Activated CD4-positive, CD25-positive, alpha-beta regulatory T cell (primary cell): ENCODE data around the gene LYL1.
"Not testable (repeated sequence)": the region's sequence is repeated elsewhere in the genome, so short reads cannot be mapped to it uniquely, and the experiment has no call there.

Source experiments
- DNase-seq, 4 experiments: peaks; one replicate each; lab custom pipeline; 2025; lab: John Stamatoyannopoulos, UW

Gene LYL1

DNA sequence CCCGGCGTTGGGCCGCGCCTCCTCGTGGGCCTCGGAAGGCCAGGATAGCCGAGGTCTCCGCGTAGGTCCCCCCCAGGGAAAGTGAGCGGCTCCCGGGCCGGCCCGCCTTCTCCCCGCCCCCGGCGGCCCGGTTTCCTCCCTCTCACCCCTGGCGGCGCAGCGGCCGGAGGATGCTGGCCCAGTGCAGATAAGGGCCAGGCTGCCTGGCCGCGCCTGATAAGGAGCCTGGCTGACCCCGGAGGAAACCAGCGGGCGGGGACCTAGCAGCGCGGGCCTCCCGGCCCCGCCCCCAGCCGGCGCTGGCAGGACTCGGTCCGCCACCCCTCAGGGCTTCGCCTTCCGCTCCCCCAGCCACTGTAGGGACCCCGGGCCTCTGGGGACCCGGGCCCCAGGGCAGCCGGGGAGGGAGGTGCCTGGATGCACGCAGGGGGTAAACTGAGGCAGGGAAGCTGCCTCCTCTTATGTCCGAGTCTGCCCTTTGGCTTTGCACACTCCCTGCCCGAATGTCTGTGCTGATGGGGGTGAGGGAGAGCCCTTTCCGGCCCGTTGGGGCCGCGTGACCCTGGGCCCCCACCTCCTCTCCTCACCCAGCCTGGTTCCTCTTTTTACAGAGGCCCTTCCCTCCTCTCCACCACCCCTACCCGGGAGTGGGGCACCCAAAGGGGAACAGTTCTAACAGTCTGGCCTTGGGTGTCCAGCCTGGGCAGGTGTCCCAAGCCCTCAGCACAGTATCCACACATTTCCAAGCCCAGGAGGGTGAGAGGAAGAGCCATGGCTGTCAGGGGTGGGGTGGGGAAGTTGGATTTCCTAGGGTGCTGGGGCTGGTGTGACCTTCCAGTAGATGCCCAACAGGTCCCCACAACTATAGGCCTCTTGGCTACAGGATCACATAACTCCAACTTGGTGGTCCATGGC lies at the start of gene LYL1:
Gene LYL1, minus strand, starts transcription at position 193 of the 915 bp plus-strand sequence. CDS start 1,687 bp downstream, outside the sequence.
- no peak for DNase-seq

DNA sequence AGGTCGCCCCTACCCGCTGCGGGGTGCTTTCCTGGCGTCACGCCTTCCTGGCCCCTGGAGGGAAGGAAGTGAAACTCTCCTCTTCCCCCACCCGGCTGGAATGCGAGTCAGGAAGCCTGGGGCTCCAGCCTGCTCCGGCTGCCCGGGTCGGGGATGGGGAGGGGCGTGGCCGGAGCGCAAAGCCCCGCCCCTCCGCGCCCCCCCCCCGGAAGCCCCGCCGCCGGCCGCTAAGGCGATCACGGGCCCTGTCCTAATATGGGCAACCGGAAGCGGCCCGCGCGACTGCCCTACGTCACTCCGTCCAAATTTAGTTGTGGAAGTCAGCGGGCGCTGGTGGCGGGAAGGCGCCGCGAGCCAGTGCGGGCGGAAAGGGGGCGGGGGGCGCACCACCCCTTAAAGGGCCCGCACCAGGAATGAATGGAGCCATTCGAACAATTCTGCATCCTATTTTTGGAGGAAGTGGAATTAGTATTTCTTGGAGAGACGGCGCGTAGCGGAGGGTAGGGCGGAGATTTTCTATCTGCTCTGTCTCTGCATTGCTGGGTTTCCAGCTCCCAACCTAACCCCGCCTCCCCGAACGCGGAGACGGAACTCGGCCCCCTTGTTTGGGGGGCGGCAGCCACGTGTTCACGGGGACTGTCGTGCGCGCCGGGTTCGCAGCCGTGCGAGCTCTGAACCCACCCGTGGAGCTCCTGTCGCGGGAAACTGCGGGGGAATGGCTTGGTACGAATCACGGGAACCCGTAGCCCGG lies 49.1 kb upstream of the LYL1 start:
- DNase-seq: peak; percentile 86 to 89 (median 88)

DNA sequence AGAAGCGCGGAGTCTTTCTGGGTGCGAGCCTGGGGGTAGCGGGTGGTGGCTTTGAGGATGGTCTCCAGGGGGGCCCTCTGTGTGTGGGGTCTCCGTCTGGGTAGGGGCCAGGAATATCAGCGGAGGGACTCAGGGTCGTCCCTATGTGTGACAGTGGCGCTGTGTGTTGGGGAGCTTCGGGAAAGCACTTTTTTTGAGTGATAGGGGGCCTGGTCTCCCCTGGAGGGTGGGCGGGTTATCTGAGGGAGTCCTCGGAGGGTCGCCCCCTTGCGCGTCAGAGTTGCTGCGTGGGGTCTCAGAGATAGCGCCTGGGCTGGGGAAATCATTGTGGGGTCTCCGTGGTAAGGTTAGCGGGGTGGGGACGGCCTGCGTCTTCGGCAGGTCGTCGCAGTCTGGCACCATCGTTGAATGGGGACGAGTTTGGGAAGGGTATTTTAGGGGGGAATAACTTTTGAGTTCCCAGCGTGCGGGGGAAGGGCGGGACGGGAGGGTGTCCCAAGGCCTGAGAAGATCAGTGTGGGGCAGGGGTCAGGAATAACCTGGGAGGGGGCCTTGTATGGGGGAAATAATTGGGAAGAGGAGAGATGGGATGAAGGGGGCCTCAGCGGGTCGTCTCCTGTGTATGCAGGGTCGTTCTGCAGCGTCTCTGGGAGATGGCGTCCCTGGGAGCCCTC lies 48.4 kb upstream of the LYL1 start:
- no peak for DNase-seq

DNA sequence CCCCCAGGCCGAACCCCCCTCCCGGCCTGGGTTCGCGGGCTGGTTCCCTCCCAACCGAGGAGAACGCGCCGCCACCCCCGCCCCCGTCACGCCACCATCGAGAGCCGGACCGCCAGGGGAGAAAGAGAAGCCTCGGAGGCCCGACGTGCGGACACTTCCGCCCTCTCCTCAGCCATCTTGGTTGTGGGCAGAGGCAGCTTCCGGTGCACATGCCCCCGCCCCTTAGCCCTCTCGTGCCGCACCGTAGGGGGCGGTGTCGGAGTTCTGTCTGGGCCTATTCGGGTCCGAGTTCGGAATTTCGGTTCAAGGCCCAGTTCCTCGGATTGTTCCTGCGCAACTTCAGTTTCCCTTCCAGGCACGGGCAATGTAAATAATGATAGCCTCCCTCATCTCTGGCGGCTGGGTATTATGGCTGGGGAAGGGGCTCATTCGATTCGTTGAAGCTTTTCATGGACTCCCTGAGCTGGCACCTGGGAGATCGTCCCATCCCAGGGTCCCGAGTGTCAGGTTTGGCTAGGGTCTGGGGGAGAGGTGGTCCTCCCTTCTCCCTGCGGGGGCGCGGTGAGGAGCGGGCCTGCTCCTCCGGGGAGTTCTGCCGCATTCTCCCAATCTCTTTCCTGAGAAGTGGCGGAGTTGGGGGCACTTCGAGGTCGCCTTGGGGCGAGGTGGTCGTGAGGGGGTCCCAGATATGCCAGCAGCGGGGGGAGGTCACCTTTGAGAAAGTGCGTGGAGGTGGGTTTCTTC lies 47.7 kb upstream of the LYL1 start, which contains the start of the genes IER2 and STX10:
Gene IER2, plus strand, starts transcription at position 225 of the 744 bp plus-strand sequence. CDS start 2,776 bp downstream, outside the sequence.
Gene STX10, minus strand, starts transcription at position 189 of the 744 bp plus-strand sequence. CDS start 202 bp downstream, outside the sequence.
- DNase-seq: peak; percentile 80 to 89 (median 84)

DNA sequence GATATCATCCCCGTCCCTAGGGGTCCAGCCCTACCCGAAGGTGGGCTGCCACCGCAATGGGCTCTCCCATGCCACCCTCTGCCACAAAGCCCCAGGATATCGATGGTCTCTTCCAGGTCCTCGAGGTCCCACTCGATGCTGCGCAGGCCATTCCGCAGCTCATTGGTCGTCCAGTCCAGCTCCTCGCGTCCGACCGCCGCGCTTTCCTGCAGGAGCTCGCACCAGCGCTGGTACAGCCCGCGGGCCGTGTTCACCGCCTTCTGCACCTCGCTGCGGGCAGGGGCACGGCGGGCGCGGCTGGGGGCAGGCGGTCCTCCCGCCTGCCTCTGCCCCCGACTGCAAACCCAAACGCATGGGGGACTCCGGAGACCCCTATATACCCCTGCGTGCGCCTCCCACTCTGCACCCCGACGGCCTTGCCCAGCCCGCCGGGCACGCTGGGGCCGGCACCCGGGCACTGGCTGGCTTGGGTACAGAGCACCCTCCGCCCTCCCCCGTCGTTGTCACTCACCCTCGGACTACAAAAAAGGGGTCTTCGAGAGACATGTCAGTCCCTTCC lies 47.0 kb upstream of the LYL1 start:
- DNase-seq: no peak

DNA sequence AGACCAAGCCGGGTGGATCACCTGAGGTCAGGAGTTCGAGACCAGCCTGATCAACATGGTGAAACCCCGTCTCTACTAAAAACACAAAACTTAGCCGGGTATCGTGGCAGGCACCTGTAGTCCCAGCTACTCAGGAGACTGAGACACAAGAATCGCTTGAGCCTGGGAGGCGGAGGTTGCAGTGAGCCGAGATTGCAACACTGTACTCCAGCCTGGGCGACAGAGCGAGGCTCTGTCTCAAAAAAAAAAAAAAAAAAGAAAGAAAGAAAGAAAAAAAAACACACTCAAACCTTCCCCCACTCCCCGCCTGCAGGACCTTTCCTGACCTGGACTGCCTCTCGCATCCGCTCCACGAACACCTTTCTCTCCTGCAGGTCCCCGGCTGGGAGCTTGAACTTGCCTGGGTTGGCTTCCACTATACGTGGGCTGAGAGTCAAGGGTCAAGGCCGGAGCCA lies 46.5 kb upstream of the LYL1 start:
- DNase-seq: not testable (repeated sequence)

DNA sequence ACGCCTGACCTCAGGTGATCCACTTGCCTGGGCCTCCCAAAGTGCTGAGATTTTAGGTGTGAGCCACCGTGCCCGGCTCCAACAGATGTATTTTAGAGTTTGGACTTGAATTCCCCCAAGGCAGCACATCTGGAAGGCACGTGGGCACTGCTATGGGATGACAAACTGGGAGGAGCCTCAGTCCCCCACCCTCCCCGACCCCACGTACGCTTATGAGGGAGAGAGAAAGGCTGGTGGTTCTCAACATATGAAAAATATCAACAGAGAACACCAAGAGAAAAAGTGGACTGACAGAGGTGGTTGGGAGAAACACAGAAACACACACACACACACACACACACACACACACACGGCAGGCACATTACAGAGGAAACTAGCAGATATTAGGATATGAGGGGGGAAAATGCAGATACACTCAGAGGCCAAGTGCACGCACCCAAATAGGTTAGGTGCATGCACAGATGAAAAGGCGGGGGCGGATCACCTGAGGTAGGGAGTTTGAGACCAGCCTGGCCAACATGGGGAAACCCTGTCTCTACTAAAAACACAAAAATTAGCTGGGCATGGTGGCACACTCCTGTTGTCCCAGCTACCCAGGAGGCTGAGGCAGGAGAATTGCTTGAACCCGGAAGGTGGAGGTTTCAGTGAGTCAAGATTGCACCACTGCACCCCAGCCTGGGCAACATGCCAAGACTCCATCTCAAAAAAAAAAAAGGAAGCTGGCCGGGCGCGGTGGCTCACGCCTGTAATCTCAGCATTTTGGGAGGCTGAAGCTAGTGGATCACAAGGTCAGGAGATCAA lies 44.3 kb upstream of the LYL1 start:
- no peak for DNase-seq

DNA sequence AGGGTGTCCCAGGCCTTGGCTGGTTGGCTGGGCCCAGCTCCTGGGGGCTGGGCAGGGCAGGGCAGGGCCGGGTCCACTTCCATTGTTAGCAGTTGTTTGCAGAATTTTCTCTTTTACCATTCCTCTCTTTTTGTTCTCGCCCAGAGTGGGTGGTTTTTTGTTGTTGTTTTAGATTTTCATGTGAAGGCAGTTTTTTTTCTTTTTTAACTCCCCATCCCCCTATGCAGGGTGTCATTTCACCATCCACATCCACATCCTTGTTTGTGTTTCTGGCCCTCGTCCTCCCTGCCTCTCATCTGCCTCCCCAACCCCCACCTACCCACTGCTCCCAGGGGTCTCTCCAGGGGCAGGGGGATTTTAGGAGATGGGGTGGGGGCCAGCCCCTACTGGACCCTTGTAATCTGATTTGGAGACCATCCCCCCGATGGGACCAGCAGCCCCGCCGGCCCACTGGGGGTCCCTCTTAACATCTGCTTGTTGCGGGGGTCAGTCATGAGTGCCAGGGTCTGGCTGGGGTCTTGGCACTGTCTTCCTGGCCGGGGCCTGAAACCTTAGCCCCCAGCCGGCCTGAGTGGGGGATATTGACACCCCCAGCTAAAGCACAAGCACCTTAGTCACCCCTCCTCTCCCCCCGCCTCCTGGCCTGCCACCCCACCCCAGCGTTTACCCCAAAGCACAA lies 37.1 kb upstream of the LYL1 start:
- no peak for DNase-seq

DNA sequence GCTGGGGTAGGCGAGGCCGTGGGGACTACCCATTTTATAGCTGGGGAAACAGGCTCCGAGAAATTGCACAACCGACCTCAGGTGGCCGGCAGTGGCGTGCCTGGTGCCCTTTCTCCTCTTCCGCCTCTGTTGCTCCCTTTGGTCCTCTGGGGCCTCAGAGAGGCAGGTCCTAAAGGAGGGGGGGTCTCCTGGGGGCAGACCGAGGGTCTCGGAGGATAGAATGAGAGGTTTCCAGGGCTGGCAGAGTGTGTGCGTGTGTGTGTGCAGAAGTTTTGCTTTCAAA lies 36.2 kb upstream of the LYL1 start:
- no peak for DNase-seq

DNA sequence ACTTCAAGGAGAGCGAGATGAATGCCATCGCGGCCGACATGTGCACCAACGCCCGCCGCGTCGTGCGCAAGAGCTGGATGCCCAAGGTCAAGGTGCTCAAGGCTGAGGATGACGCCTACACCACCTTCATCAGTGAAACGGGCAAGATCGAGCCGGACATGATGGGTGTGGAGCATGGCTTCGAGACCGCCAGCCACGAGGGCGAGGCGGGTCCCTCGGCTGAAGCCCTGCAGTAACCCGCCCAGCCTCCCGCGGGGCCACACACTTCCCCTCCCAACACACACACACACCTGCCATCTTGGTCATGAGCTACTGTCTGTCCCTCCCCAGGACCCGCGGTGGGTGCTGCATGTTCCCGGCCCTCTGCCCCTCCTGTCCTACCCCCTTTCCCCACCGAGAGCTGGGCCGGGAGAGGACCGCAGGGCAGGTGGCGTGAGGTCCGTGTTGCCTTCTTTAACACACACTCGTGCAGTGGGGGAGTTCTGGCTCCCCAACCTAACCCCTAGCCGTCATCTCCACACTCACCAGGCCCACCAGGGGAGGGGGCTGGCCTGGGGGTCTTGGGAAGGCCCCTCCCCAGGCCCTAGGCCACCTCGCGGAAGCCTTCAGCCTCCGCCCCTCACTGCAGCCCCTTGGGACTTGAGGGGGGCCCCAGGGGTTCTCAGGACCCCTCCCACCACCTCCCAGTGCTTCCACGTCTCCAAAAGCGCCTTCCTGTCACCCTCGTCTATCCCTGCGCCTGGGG lies 35.7 kb upstream of the LYL1 start:
- no peak for DNase-seq

DNA sequence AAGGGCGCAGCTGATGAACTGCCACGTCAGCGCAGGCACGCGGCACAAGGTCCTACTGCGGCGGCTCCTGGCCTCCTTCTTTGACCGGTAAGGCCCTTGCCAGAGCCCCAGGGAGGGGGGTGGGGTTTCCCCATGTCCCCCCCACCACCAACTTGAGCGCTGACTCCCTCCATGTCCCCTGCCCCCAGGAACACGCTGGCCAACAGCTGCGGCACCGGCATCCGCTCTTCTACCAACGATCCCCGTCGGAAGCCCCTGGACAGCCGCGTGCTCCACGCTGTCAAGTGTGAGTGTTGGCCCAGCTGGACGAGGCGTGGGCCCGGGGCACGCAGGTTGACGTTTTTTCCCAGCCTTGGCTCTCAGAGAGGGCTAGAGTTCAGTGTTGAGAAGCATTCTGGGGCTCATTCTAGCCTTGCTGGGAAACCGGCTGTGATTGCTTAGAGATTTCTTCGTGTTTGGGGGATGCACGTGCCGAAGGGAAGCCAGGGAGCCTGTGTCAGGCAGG lies 34.7 kb upstream of the LYL1 start:
- DNase-seq: no peak

DNA sequence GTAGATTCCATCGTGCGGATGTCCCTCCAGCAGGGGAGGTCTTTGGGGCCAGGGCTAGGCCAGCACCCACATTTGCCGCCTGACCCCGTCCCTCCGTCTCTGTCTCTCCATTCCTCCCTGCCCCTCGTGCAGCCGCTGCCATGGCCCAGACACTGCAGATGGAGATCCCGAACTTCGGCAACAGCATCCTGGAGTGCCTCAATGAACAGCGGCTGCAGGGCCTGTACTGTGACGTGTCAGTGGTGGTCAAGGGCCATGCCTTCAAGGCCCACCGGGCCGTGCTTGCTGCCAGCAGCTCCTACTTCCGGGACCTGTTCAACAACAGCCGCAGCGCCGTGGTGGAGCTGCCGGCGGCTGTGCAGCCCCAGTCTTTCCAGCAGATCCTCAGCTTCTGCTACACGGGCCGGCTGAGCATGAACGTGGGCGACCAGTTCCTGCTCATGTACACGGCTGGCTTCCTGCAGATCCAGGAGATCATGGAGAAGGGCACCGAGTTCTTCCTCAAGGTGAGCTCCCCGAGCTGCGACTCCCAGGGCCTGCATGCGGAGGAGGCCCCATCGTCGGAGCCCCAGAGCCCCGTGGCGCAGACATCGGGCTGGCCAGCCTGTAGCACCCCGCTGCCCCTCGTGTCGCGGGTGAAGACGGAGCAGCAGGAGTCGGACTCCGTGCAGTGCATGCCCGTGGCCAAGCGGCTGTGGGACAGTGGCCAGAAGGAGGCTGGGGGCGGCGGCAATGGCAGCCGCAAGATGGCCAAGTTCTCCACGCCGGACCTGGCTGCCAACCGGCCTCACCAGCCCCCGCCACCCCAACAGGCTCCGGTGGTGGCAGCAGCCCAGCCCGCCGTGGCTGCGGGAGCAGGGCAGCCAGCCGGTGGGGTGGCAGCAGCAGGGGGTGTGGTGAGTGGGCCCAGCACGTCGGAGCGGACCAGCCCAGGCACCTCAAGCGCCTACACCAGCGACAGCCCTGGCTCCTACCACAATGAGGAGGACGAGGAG lies 32.7 kb upstream of the LYL1 start:
- no peak for DNase-seq

DNA sequence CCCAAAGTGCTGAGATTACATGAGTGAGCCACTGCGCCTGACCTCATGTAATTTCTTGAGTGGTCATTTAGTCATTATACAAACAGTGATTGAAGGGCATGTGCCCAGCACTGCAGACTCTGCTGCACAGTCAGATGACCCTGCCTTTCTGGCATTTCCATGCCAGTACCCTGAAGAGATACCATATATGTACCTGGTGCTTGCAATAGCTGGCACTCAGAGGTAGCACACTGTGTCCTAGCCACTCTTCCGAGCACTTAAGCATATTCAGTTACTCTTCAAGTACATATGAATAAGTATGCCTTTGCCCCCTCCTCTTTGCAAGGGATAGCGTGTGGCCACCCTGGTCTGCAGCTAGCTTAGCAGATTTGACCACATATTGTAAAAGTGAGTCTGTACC lies 32.0 kb upstream of the LYL1 start:
- no peak for DNase-seq

DNA sequence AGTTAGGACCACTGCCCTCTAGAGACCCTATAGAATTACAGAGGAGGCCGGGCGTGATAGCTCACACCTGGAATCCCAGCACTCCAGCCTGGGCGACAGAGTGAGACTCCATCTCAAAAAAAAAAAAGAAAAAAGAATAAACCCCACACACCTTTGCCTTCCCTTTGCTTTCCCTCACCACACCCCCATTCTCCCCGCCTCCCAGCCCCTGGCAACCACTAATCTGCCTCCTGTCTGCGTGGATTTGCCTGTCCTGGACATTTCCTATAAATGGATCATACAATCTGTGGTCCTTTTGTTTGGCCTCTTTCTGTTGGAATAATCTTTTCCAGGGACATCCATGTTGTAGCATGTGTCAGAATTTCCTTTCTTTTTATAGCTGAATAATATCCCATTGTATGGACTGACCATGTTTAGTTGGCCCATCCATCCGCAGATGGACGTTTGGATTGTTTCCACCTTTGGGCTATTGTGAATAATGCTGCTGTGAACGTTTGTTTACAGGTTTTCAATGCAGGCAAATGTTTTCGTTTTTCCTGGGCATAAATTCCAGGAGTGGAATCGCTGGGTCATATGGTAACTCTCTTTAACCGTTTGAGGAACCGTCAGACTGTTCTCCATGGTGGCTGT lies 30.7 kb upstream of the LYL1 start:
- DNase-seq: no peak

DNA sequence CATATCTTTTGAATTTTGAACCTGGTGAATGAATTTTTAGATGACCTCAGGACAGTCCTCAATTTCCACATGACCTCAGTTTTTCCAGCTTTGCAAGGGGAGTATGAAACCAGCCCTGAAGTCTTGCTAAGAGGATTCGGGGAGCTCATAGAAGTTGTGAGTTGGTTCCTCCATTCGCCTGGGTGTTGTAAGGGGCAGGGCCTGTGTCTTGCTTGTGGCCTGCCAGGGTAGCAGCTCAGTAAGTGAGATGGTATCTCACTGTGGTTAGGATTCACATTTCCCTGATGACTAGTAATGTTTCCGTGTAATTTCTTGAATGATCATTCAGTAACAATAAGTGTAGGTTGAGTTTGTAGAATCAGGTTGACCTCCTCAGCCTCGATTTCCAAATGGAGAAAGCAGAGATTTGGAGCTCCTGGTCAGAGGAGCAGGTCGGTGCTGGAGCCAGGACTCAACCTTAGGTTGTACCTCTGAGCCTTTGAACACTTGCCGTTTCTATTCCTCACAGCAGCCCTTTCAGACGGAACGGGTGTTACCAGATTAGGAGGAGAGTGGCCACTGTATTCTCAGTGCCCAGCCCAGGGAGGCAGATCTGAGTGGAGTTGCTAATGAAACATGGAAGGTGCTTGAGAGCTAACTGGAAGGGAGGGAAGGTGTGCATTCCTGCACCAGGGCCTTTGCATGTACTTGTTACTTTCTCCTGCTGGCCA lies 30.0 kb upstream of the LYL1 start:
- no peak for DNase-seq

DNA sequence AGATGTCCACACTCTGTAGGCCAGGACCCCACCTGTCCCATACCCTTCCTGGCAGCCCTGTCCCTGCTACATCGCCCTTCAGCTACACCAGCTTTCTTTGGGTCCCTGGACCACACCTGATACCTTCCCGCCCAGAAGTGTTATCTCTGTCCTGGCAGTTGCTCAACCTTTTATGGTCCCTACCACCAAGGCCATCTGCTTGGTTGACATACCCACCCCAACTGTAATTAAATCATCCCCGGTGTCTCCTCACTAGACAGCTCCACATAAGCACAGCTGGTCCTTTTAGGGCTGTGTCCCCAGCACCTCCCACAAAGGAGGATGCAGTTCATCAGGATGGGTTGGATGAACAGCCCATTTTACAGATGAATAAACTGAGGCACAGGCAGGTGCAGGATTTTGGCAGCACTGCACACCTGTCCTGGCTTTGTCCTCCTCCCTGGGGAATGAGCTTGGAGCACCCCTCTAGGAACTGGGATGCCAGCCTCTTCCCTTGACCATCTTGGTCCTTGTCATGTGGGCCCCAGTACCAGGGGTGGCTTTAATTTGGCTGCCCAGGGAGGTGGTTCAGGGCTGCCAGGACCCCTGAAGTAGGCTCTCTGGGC lies 28.3 kb upstream of the LYL1 start:
- DNase-seq: no peak
